DMS 273 treated with DMSO at 0.1 percent for 48 hours (cell line): ENCODE measurements around the gene CASP5.
"Not testable (repeated sequence)": the region's sequence is repeated elsewhere in the genome, so short reads cannot be mapped to it uniquely, and the experiment has no call there.

Experiments
- DNase-seq: peaks from one replicate; lab custom pipeline; 2025; lab: John Stamatoyannopoulos, UW

The CASP5 gene

DNA sequence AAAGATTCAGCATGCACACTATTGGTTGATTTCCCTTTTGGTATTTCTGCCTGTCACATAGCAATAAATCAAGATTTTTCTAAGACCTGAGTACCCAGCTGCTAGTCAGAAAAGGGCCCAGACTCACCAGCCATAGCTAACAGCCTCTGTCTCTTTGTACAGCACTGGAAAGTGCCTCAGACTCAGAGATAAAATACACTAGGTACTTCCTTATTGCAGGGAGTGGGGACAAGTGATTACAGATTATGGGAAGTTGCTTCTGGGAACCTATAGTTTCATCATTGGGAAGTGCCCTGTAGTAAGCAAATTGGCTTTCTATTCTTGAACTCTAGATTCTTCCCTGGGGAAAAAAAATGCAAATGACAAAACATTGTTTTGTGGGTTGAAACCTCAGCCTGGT lies at the start of gene CASP5:
TSS of gene CASP5 (minus strand) at position 166 of the 400 bp plus-strand sequence. CDS start at position 134, 32 bp downstream.
- DNase-seq, result no peak

DNA sequence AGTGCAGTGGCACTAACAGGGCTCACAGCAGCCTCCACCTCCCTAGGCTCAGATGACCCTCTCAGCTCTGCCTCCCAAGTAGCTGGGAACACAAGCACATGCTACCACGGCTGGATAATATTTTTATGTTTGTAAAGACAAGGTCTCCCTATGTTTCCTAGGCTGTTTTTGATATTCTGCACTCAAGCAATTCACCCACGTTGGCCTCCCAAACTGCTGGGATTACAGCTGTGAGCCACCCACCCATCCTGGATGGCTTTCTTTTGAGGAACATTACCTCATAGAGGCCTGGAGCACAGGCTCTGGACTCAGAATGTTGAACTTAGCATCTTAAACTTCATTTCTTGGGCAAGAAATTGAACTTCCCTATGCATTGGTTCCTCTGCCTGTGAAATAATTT lies 49.1 kb upstream of the CASP5 start:
- DNase-seq, result not testable (repeated sequence)

DNA sequence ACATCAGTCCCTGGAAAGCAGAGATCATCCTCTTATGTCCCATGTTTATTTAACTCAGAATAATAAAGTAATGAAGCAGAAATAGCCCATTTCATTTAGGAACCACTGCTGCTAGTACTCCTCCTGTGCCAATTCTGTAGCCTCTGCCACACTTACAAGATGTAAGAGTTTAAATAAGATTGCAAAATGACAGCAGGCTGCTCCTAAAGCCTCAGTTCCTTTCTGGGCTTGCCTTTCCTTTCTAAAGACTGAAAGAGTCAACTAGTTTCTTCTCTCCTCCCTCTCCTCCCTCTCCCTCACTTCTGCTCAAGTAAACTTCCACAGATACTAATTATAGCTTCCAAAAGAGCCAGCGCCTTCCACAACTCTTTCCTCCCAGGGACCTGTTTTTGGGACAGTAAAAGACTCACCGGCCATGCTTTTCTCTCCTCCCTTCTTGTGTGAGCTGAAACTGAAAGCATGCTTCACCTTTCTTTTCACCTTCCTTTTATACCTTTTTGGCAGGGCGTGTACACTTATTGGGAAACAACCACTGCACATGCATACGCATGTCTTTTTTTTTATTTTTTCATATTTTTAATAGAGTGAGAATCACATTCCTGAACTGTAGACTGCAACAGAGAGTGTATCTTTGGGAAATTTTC lies 48.2 kb upstream of the CASP5 start:
- no peak for DNase-seq

DNA sequence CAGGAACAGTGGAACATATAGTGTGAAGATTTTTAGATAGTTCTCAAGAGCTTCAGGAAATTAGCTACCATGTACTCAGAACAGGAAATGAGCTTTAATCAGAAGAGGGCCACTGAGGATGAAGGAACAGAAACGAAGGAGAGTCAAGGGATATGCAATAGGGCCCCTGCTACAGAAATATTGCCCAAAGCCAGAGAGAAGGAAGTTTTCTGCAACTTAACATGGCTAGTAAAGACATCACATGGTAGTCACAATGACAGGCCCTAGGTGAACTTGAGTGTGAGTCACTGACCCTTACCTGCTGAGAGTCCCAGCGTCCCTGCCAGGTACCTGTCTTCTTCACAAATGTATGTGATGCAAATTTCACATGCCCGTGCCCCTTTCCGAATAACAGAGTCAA lies 47.3 kb upstream of the CASP5 start:
- DNase-seq, result no peak

DNA sequence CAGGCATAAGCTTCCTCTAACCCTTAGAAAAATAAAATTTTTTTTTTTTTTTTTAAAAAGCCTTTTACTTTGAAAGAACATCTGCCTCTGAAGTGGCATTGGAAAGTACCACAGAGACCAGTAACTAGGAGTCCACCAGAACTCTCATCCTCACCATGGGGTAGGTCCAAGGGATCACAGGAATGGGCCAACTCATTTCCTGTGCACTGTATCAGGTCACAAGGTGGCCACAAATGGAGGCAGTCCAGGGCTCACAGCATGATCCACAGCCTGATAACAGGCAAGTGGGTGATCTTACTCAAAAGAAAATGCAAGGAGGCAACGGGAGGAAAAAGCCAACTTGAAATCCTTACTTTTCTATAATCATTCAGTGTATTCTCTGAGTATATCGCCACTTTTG lies 46.8 kb upstream of the CASP5 start:
- DNase-seq, result not testable (repeated sequence)

DNA sequence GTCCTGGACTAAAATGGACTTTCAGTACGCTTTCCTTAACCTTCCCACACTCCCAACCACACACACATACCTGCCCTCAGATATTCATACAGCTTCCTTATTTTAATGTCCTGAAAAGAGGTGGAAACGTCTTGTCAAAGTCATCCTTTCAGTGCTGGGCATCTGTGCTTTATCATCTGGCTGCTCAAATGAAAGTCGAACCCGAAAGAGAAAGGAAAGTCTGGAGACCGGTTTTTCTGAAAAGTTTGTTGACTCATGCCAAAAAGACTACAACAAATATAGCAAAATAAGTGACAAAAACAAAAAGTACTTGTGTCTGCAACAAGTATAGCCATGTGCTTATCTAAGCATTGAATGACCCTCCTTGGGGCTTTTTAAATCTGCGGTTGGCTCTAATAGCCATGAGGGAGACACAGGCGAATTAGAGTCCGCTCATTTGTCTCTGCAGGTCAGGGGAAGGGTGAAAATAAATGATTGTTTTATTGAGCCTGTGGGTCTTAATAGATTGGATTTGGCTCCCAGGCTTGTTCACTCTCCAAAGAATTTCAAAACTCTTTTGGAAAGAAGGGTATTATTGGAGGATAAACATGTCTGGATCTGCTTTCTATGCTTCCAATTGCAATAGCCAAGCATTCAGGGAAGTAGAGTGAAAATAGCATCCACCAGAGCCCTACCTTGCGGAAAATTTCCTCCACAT lies 40.4 kb upstream of the CASP5 start:
- DNase-seq, result not testable (repeated sequence)

DNA sequence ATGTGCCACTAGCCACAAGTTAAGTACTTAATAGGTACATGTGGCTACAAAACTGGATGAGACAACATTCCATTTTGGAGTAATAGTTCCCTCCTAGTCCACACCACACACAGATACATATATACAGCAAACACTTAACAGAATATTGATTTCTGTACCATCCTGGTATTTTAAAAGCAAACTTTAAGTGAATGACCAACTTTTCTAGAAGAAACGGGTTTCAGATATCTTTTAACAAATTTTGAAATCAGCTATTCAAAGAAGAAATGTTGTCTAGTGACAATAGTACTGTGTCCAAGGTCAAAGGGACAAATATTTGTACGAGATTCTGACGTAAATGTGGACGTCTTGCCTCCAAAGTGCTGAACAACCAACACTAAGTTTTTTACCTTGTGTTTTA lies 34.5 kb upstream of the CASP5 start:
- DNase-seq, result no peak

DNA sequence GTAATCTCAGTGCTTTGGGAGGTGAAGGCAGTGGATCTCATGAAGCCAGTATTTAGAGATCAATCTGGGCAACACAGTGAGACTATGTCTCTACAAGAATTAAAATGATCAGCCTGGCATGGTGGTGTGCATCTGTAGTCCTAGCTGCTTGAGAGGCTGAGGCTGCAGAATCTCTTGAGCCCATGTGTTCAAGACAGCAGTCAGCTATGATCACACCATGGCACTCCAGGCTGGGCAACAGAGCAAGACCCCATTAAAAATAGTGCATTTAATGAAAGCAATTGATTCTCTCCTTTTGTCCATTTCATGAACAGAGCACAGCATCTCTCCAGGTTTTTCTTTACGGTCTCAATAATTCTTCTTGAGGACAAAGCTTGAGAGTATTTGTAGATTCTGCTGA lies 33.5 kb upstream of the CASP5 start:
- no peak for DNase-seq

DNA sequence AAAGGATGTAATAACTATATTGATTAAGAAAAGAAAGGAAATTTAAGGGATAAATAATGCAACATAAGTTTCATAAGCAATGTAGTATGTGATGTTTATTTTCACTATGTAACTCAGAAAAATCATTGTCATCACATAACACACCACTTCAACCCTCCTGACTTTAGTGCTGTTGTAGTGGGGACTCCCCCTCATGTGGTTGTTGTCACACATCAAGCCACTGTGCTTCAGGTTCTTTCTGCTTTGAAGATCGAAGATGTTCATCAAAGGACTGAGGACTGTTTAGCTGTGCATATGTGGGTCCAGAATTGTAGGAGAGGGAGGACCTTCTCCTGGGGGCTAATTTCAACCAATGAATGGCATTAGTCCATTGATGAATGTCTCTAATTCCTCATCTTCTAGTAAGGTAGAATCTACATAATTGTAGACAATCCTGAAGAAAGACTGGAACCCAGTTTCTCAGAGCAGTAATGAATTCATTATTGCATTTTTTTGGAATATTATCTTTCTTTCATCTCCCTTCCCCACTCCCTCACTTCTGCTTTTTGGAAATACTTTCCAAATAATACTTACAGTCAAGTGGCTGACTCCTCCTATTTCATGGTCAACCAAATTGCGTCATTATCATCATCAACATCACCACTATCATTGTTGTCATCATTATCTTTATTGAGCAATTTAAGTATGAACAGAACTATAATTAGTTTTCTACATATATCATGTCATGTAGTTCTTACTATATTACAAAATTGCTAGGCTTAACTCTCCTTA lies 31.9 kb upstream of the CASP5 start:
- DNase-seq, result no peak

DNA sequence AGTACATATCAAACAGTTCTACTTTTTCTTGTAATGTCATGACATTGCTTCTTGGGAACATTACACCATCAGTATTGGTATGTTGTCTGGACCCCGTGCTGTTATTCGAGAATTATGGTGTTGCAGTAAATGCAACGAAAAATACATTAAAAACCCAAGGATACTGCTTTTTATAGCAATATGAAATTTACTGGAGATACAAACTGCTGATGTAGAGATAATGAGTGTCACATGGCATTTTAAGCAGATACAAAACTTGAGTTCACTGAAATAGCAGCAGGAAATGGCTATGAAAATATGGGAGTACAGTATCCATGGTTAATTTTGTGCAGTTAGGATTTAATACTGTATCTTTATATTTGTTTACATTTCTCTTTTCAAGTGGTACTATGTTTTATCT lies 29.5 kb upstream of the CASP5 start:
- DNase-seq, result no peak

DNA sequence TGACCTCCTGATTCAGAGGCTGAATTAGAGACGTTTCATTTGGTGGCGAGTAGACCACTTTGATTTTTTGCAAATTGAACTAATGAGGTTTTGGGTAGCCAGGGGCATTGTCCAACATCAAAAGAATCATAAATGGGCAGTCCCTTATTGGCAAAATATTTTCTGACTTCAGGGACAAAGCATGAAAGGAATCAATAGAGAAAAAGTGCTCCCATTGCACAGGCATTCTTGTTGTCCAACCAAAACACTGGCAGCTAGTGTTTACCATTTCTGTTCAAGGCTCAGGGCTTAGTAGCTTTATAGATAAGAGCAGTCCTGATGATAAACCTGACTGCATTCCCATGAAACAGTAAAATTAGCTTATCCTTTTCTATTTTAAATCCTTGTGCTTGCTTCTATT lies 28.6 kb upstream of the CASP5 start:
- no peak for DNase-seq

DNA sequence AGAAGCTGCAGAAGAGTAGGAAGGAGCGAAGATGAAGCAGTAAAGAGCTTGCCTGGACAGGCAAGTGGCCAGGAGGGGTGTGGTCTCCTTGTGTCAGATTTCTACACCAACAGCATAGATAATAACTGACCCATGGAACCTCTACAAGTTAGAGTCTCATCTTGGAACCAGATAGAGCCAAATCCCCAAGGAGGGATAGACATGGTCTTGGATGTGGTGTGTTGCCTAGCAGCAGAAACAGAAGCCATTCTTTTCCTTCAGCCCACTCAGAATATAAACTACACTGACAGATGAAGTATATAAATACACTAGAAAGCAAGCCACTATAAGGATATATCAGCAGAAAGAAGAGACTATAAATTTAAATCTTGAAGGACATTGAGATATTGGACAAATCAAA lies 26.5 kb upstream of the CASP5 start:
- DNase-seq, result no peak

DNA sequence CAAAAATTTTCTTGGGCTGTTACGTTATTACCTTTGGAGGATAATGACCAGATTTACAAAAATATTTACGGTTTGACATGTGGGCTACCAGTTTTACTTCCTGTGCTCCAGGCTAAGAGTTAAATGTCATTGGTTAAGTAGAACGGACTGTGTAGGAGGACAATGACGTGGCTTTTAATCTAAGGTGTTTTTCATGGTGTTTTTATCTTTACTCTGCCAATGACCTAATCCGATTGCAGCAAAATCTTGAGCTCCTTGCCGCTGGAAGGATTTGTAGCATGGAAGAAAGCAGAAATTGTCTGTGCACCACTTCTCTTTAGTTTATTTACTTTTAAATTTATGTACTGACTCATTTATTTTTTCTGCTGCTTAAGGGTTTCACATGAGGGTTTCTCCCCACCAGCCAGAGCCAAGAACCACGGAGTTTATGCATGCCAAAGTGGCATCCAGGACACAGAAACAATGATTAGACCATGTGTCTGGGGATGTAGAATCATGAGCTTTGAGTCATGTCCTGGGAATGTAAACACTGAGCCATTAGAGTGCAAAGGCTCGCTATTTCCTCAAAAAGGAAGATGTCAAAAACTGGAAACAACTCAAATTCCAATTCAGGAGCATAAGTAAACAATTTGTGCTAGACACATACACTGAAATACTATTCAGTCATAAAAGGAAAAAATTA lies 24.1 kb upstream of the CASP5 start:
- no peak for DNase-seq

DNA sequence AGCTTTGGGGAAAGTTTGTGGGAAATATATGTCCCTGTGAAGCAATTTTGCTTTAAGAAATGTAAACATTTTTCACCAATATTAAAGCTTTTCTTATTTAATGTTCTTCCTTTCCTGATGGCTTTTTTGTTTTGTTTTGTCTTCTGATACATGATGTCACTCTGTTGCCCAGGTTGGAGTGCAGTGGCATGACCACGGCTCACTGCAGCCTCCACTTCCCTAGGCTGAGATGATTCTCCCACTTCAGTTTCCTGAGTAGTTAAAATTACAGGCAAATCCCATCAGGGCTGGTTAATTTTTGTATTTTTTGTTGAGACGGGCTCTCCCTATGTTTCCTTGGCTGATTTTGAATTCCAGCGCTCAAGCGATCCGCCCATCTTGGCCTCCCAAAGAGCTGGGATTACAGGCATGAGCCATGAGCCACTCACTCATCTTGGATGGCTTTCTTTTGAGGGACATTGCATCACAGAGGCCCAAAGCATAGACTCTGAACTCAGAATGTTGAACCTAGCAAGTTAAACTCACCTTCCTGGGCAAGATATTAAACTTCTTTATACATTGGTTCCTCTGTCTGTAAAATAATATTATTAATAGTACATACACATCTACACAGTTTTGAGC lies 22.8 kb upstream of the CASP5 start:
- no peak for DNase-seq

DNA sequence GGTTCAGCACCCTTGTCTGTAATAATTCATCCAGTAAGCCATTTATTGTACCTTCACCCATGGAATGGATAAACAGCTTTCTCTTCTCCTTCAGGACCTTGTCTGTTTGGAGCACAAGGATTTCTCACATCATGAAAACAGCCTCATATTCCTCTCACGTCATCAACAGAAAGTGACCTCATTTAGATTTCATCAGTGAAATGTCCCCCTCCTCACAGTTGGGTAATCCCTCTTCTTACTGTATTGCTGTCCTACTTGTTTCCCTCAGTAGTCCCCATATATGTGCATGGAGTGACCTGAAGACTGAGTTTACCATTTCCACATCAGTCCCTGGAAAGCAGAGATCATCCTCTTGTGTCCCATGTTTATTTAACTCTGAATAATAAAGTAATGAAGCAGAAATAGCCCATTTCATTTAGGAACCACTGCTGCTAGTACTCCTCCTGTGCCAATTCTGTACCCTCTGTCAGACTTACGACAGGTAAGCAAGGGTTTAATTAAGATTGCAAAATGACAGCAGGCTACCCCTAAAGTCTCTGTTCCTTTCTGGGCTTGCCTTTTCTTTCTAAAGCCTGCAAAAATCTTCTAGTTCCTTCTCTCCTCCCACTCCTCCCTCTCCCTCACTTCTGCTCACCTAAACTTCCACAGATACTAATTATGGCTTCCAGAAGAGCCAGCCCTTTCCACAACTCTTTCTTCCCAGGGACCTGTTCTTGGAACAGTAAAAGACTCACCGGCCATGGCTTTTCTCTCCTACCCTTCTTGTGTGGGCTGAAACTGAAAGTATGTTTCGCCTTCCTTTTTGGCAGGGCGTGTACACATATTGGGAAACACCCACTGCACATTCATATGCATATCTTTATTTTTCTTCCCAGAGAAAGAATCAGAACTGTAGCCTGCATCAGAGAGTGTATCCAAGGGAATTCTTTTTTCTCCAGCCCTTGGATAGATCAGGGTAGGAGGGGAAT lies 21.9 kb upstream of the CASP5 start, which contains the start of gene CARD16:
TSS of gene CARD16 (minus strand) at position 779 of the 968 bp plus-strand sequence. CDS start at position 741, 38 bp downstream.
- DNase-seq, result not testable (repeated sequence)

DNA sequence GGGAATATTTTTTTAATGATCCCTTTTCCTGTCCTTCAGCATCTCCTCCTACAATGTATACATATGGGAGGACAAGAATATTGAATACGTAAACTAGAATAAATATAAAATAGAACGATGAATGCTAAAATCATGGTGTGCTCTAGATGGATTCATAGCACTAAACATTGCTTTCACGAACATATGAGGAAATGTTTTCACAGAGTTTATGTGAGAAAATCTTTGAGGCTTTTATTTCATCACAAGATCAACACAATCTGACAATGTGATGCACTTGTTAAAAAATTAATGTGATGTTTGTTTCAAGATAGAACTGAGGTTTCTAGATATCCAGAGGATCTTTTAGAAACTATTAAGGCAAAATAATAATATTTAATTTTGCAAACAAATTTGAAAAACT lies 19.2 kb upstream of the CASP5 start:
- DNase-seq, result no peak

DNA sequence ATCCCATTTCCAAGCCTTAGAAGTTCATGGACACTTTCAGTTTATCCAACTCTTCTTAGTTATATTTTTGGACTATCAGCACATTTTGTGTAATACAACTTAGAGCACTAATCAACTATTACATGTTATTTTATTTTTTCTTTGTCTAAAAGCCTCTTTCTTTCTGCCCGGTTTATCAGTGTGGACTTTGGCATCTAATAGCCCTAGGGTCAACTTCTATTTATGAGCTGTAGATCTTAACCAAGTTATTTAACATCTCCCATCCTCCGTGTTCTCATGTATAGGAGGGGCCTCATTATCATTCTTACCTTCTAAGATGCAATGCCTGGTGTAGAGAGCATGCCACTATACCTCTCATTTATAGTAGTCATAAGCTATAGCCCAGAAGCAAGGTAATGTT lies 17.7 kb upstream of the CASP5 start:
- no peak for DNase-seq

DNA sequence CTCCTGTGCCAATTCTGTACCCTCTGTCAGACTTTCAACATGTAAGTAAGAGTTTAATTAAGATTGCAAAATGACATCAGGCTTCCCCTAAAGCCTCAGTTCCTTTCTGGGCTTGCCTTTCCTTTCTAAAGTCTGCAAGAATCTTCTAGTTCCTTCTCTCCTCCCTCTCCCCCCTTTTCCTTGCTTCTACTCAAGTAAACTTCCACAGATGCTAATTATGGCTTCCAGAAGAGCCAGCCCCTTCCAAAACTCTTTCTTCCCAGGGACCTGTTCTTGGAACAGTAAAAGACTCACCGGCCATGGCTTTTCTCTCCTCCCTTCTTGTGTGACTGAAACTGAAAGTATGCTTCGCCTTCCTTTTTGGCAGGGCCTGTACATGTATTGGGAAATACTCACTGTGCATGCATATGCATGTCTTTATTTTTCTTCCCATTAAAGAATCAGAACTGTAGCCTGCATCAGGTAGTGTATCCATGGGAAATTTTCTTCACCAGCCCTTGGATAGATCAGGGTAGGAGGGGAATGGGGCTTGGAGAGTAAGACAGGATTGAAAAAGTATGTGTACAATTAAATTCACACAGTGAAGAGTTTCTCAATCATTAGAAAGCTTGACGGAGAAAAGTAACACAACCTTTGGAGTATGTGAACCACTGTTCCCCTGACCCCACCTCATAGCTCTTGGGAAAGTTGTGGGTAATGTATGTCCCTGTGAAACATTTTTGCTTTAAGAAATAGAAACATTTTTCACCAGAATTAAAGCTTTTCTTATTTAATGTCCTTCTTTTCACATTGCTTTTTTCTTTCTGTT lies 12.0 kb upstream of the CASP5 start, which contains the start of gene CASP1:
TSS of gene CASP1 (minus strand) at position 332 of the 808 bp plus-strand sequence. CDS start at position 301, 31 bp downstream.
- no peak for DNase-seq

DNA sequence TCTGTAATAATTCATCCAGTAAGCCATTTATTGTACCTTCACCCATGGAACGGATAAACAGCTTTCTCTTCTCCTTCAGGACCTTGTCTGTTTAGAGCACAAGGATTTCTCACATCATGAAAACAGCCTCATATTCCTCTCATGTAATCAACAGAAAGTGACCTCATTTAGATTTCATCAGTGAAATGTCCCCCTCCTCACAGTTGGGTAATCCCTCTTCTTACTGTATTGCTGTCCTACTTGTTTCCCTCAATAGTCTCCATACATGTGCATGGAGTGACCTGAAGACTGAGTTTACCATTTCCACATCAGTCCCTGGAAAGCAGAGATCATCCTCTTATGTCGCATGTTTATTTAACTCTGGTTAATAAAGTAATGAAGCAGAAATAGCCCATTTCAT lies 11.4 kb upstream of the CASP5 start:
- DNase-seq, result not testable (repeated sequence)

DNA sequence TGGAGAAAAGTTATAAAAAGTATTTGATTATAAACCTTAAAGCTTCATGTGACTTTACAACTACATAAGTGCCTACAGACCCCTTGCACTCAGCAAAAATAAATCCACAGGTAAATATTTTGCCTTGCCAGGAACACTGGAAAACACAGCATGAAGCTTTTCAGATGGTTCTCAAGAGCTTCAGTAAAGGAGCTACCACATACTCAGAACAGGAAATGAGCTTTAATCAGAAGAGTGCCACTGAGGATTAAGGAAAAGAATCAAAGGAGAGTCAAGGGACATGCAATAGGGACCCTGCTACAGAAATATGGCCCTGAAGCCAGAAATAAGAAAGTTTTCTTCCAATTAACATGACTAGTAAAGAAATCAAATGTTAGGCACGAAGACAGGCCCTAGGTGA lies 10.8 kb upstream of the CASP5 start:
- DNase-seq, result no peak
